ENCODE measurements around the gene ZSWIM3. TPM values are rescaled to one million over a fixed set of nuclear protein-coding genes. Genes with fewer than 3 reads are reported as not detected.
"Not testable (repeated sequence)": the region's sequence is repeated elsewhere in the genome, so short reads cannot be mapped to it uniquely, and the experiment has no call there.

ZSWIM3 gene
- total and polyA plus RNA-seq, 8 donors = 0.46 to 2.2 (median 1.3) TPM

DNA sequence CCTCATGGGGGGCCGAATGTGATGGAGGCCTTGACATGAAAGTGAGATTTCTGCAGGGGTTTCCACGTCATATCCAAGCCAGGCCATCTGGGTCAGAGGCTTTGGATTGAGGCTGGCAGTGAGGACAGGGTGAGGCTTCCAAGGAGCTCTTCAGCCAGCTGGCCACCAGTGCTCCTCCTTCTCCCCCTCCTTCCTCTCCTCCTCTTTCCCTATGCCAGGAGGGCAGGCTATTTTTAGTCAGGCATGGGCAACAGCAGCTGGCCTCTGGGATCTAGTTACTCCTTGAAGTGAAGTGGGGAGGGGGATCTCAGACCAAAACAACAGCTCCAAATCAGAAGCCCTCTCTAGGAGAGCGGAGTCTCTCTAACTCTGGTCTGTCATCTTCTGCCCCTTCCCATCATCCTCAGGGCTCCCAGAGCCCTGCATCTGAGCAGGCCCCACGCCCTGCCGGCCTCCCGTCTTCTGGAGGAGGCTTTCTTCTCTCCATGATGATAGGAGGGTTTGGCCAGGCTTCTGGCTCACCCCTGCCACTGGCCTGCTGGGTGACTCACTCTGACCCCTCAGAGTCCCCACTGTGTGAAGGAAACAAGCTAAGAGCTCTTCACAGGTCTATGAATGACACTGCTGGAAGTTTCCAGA lies 30.9 kb upstream of the ZSWIM3 start:
- WGBS, 2 donors = 71 to 80% methylated on average over 6 of the region's 6 CpGs
- intact Hi-C loops (cut with DNase I) = loop anchor here in 1 of 3 donors (10.0 kb wide), 1 partner anchor 138 kb away; no protein-coding TSS in a partner anchor
- H3K4me3 ChIP-seq = no peak overlapping the region
- ATAC-seq (no peak), DNase-seq (no peak), FAIRE-seq (no peak)
- H3K36me3 ChIP-seq = no peaks in the 10 kb centered on the region
- H3K9me3 ChIP-seq = no peaks in the 10 kb centered on the region
- TF ChIP-seq, protein P1, sequence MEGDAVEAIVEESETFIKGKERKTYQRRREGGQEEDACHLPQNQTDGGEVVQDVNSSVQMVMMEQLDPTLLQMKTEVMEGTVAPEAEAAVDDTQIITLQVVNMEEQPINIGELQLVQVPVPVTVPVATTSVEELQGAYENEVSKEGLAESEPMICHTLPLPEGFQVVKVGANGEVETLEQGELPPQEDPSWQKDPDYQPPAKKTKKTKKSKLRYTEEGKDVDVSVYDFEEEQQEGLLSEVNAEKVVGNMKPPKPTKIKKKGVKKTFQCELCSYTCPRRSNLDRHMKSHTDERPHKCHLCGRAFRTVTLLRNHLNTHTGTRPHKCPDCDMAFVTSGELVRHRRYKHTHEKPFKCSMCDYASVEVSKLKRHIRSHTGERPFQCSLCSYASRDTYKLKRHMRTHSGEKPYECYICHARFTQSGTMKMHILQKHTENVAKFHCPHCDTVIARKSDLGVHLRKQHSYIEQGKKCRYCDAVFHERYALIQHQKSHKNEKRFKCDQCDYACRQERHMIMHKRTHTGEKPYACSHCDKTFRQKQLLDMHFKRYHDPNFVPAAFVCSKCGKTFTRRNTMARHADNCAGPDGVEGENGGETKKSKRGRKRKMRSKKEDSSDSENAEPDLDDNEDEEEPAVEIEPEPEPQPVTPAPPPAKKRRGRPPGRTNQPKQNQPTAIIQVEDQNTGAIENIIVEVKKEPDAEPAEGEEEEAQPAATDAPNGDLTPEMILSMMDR (IDR thresholded peaks at IDR 0.05) = no peak
- H3K27me3 ChIP-seq = peaks cover 0 to 7% (median 2%) of the 10 kb centered on the region in 4 donors
- H3K27ac ChIP-seq = no peak overlapping the region
- H3K4me1 ChIP-seq = peaks cover 0 to 4% (median 0%) of the 10 kb centered on the region in 3 donors

DNA sequence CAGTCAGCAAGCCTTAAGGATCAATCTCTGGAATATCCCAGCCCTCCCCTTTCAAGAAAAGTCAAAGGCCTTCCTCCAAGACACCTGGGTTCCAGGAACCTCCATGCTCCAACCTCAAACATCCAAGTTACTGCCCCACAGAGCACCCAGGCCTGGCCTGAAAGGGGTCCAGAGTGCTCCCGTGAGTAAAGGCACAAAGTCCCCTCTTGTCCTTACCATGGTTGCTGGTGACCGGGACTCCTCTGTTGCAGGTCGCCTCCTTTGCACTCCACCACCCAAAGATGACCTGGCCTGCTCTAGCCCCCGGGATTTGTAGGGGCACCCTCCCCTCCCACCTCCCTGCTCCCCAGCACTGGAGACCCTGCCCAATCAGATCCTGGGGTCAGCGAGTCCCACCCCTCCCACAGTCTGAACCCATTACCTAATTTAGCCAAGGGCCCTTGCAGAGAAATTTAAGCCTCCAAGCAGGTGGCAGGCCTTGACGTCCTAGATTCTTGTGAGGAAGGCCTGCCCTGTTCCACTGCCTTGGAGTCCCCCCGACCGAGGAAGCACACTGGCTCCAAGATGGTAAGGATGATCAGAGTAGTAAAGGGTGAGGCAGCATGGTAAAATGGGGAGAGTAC lies 30.3 kb upstream of the ZSWIM3 start, which contains the start of gene TNNC2:
Gene TNNC2 (minus strand): TSS at position 283 of the 623 bp plus-strand sequence. CDS start 64 bp downstream, at position 219.
- no peak within 1 kb of the TSS for H3K4me3 ChIP-seq
- WGBS, 2 donors = 71 to 82% methylated on average over 7 to 8 of the region's 8 CpGs
- no peak for ATAC-seq
- DNase-seq = no peak
- no peaks in the 10 kb centered on the region for H3K9me3 ChIP-seq
- no peak for FAIRE-seq
- intact Hi-C loops (cut with DNase I) = loop anchor here in 1 of 3 donors (10.0 kb wide), 1 partner anchor 138 kb away; no protein-coding TSS in a partner anchor
- peaks cover 0 to 4% (median 0%) of the 10 kb centered on the region in 3 donors for H3K4me1 ChIP-seq
- no peak within 1 kb of the TSS for H3K27ac ChIP-seq
- H3K36me3 ChIP-seq = no peaks in the 10 kb centered on the region
- TF ChIP-seq, protein P1 (IDR thresholded peaks at IDR 0.05) = no peak
- peaks cover 0 to 3% (median 1%) of the 10 kb centered on the region in 4 donors for H3K27me3 ChIP-seq

DNA sequence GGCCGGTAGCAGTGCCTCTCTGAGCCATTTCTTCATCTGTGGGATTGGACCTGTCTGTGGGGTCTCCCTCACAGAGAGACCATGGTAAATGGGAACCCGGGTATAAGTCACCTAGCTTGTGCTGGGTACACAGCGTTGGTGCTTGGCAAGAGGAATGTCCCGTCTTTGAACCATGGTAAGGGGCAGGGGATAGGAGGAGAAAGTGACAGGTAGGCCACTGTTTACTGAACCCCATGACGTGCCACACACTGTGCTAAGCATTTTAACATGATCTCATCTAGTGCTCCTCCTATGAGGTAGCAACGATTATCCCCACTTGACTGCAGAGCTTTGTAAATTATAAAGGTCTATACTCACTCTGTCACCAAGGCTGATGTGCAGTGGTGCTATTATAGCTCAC lies 29.7 kb upstream of the ZSWIM3 start:
- intact Hi-C loops (cut with DNase I) = loop anchor here in 1 of 3 donors (10.0 kb wide), 1 partner anchor 137 kb away; no protein-coding TSS in a partner anchor
- WGBS, 2 donors = 62 to 63% methylated on average over 6 of the region's 6 CpGs
- no peaks in the 10 kb centered on the region for H3K9me3 ChIP-seq
- no peak for FAIRE-seq
- no peaks in the 10 kb centered on the region for H3K27me3 ChIP-seq
- no peak for DNase-seq
- no peaks in the 10 kb centered on the region for H3K36me3 ChIP-seq
- TF ChIP-seq, protein P1 (IDR thresholded peaks at IDR 0.05) = no peak
- H3K27ac ChIP-seq = no peak overlapping the region
- peaks cover 0 to 4% (median 0%) of the 10 kb centered on the region in 3 donors for H3K4me1 ChIP-seq
- ATAC-seq = no peak
- H3K4me3 ChIP-seq = no peak overlapping the region

DNA sequence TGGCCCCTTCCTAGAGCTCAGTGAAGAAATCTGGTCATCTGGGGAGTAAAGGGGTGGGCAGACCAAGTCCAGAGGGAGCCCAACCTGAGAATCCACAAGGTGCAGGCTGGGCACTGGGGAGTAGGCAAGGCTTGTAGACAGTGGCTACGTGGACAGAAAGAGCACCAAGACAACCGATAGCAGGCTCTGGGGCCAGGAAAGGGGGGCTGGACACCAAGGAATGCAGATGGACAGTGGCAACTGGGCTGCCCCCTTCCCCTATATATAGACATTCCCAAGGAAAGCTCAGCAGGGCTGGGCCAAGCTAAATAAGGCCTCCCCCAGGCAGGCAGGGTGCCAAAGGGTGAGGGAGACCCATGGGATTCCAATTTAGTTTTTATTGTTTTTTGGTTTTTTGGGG lies 28.8 kb upstream of the ZSWIM3 start:
- Histone ChIP-seq H3K4me3 (no peak overlapping the region), H3K27ac (no peak overlapping the region), H3K9me3 (no peaks in the 10 kb centered on the region), H3K27me3 (no peaks in the 10 kb centered on the region), H3K36me3 (no peaks in the 10 kb centered on the region), H3K4me1 (no peaks in the 10 kb centered on the region)
- DNase-seq (no peak), ATAC-seq (no peak), FAIRE-seq (no peak)
- TF ChIP-seq, protein P1 (IDR thresholded peaks at IDR 0.05) = no peak
- WGBS, 2 donors = 50 to 60% methylated on average over 1 to 2 of the region's 2 CpGs
- intact Hi-C loops (cut with DNase I) = loop anchor here in 1 of 3 donors (10.0 kb wide), 1 partner anchor 136 kb away; no protein-coding TSS in a partner anchor

DNA sequence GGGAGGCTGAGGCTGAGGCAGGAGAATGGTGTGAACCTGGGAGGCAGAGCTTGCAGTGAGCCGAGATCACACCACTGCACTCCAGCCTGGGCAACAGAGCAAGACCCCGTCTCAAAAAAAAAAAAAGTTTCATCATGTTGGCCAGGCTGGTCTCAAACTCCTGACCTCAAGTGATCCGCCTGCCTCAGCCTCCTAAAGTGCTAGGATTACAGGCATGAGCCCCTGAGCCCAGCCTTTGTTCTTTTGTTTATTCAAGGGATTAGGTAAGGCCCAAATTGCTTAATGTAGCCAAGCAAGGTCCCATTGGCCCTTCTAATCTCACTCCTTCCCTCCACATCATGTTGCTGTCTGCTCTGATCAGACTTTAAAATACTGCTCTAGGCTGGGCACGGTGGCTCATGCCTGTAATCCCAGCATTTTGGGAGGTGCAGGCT lies 27.7 kb upstream of the ZSWIM3 start:
- not testable (repeated sequence) for H3K36me3 ChIP-seq, ATAC-seq, H3K4me3 ChIP-seq, DNase-seq, H3K27ac ChIP-seq, H3K27me3 ChIP-seq, FAIRE-seq, H3K9me3 ChIP-seq, H3K4me1 ChIP-seq
- 71 to 77% methylated on average over 4 of the region's 4 CpGs for WGBS, 2 donors
- intact Hi-C loops (cut with DNase I) = loop anchor here in 1 of 3 donors (10.0 kb wide), 1 partner anchor 135 kb away; no protein-coding TSS in a partner anchor
